SH-SY5Y (cell line): ENCODE measurements around the gene SORCS3.

ENCODE experiments used
- GATA2 ChIP-seq: IDR thresholded peaks from 2 replicates; pipeline ENCODE4 v1.6.1; 2011; ENCODE audit warnings: mild to moderate bottlenecking, low read depth, low read length
- GATA3 ChIP-seq: IDR thresholded peaks from 2 replicates; pipeline ENCODE4 v1.6.1; 2011; ENCODE audit warnings: low read depth, mild to moderate bottlenecking, low read length, moderate library complexity

DNA sequence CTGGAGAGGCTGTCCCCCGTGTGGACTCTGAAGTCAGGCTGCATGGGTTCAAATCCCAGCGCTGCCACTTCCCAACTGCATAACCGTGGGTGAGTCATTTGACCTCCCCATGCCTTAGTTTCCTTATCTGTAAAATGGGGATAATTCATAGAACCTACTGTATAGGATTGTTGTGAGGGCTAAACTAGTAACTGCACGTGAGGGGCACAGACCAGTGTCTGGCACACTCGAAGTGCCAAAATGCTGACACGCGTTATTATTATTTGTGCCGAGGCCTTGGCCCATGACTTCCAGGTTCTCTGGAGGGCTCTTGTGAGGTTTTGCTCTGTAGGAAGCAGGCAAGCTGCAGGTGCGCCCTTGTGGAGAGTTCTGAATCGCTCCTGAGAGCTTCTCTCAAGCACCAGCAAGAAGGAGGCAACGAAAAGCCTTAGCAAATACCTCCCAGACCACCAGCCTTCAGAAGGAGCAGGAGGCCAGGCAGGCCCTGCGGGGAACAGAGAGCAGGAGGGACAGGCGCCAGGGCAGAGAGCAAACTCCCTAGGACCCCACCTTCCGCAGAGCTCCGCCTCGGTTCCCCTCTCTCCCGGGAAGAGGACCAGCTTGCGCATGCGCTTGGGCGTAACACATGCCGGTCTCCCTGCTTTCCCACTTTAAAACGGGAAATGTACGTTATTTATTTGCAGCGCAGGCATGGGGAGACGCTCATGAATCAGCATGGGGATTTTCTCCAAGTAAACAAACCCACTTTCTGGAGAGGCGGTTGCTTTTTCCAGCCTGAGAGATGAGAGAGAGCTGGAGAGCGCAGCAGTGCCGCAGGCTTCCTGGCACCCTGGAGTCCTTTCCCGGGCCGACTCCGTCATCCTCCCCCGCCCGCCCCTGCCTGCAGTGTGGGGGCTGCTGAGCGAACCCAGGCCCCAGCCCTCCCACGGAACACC lies 39.6 kb downstream of the SORCS3 start:
- TF ChIP-seq GATA2 (no peak), GATA3 (no peak)
